ENCODE results near the gene SEMA6D. TPM values are rescaled to one million over a fixed set of nuclear protein-coding genes. Genes with fewer than 3 reads are reported as not detected.

Gene SEMA6D
- total and polyA plus RNA-seq, 7 donors, result 2.4 to 12.5 (median 6.4) TPM

- peaks cover 0 to 64% (median 0%) of the 10 kb centered on the region in 4 donors for H3K36me3 ChIP-seq
Measured at GRCh38 chr15:47769166-47769565, 51.9 kb downstream of the SEMA6D start.

GRCh38 chr15:47773143-47773542, 55.8 kb downstream of the SEMA6D start:
- DNase-seq, result no peak
- no peak overlapping the region for H3K27ac ChIP-seq
- no peak overlapping the region for H3K4me3 ChIP-seq
- intact Hi-C loops (cut with DNase I), result no loop called here
- H3K36me3 ChIP-seq, result peaks cover 0 to 33% (median 0%) of the 10 kb centered on the region in 4 donors
- 91 to 92% methylated on average over 6 of the region's 6 CpGs for WGBS, 2 donors
- no peaks in the 10 kb centered on the region for H3K9me3 ChIP-seq
- TF ChIP-seq CTCF (IDR thresholded peaks at IDR 0.05), result no peak
- TF ChIP-seq POLR2AphosphoS5 (IDR thresholded peaks at IDR 0.05), result no peak
- no peak for TF ChIP-seq EP300 (IDR thresholded peaks at IDR 0.05)
- no peak for TF ChIP-seq POLR2A (IDR thresholded peaks at IDR 0.05)
- H3K27me3 ChIP-seq, result no peaks in the 10 kb centered on the region
- no peaks in the 10 kb centered on the region for H3K4me1 ChIP-seq

More at GRCh38 chr15:47769166-47769565, 51.9 kb downstream of the SEMA6D start:
- Histone ChIP-seq H3K4me3 (no peak overlapping the region), H3K27me3 (no peaks in the 10 kb centered on the region), H3K4me1 (no peaks in the 10 kb centered on the region), H3K9me3 (no peaks in the 10 kb centered on the region), H3K27ac (no peak overlapping the region)
- WGBS, 2 donors, result 58 to 85% methylated on average over 5 of the region's 5 CpGs
- no peak for DNase-seq
- intact Hi-C loops (cut with DNase I), result no loop called here
- TF ChIP-seq EP300 (IDR thresholded peaks at IDR 0.05) (no peak), CTCF (IDR thresholded peaks at IDR 0.05) (no peak), POLR2AphosphoS5 (IDR thresholded peaks at IDR 0.05) (no peak)

- H3K9me3 ChIP-seq, result no peaks in the 10 kb centered on the region
- H3K36me3 ChIP-seq, result no peaks in the 10 kb centered on the region
- no peak overlapping the region for H3K27ac ChIP-seq
- no peak overlapping the region for H3K4me3 ChIP-seq
- H3K27me3 ChIP-seq, result no peaks in the 10 kb centered on the region
- no peak for TF ChIP-seq CTCF (IDR thresholded peaks at IDR 0.05)
- TF ChIP-seq POLR2A (IDR thresholded peaks at IDR 0.05), result no peak
- TF ChIP-seq EP300 (IDR thresholded peaks at IDR 0.05), result no peak
- TF ChIP-seq POLR2AphosphoS5 (IDR thresholded peaks at IDR 0.05), result no peak
- intact Hi-C loops (cut with DNase I), result no loop called here
- H3K4me1 ChIP-seq, result no peaks in the 10 kb centered on the region
- WGBS, 2 donors, result 0 to 36% methylated on average over 1 of the region's 1 CpG
- no peak for DNase-seq
Measured at GRCh38 chr15:47778263-47778770, 61.0 kb downstream of the SEMA6D start.

GRCh38 chr15:47780971-47781370, 63.7 kb downstream of the SEMA6D start:
- intact Hi-C loops (cut with DNase I), result no loop called here
- 65 to 73% methylated on average over 2 of the region's 2 CpGs for WGBS, 2 donors
- H3K4me3 ChIP-seq, result no peak overlapping the region
- no peak for TF ChIP-seq POLR2AphosphoS5 (IDR thresholded peaks at IDR 0.05)
- no peak for TF ChIP-seq CTCF (IDR thresholded peaks at IDR 0.05)
- TF ChIP-seq POLR2A (IDR thresholded peaks at IDR 0.05), result no peak
- TF ChIP-seq EP300 (IDR thresholded peaks at IDR 0.05), result no peak
- DNase-seq, result no peak
- no peaks in the 10 kb centered on the region for H3K36me3 ChIP-seq
- H3K27ac ChIP-seq, result no peak overlapping the region
- H3K4me1 ChIP-seq, result no peaks in the 10 kb centered on the region
- H3K27me3 ChIP-seq, result no peaks in the 10 kb centered on the region
- H3K9me3 ChIP-seq, result no peaks in the 10 kb centered on the region

- no peak for DNase-seq
- 59 to 63% methylated on average over 3 of the region's 3 CpGs for WGBS, 2 donors
- Histone ChIP-seq H3K4me3 (no peak overlapping the region), H3K36me3 (no peaks in the 10 kb centered on the region), H3K4me1 (no peaks in the 10 kb centered on the region), H3K9me3 (no peaks in the 10 kb centered on the region), H3K27me3 (no peaks in the 10 kb centered on the region), H3K27ac (no peak overlapping the region)
- TF ChIP-seq POLR2AphosphoS5 (IDR thresholded peaks at IDR 0.05) (no peak), CTCF (IDR thresholded peaks at IDR 0.05) (no peak), EP300 (IDR thresholded peaks at IDR 0.05) (no peak), POLR2A (IDR thresholded peaks at IDR 0.05) (no peak)
- intact Hi-C loops (cut with DNase I), result no loop called here
Measured at GRCh38 chr15:47781527-47781926, 64.2 kb downstream of the SEMA6D start.

All from sigmoid colon (tissue), 7 donors.